GM12878 (cell line): ENCODE data around the gene ARL5C.

Experiments
- CBFB ChIP-seq: IDR thresholded peaks from 2 replicates; pipeline ENCODE4 v1.6.1; 2016; ENCODE audit warnings: antibody characterized with exemption, low read depth
- CTCF ChIP-seq, 3 experiments: IDR thresholded peaks in 2 of 3; conservative IDR thresholded peaks in 1 of 3; 2 replicates each; pipeline ENCODE4 v1.5.1; 2011; ENCODE audit warnings: low read depth in 3 of 3, low read length in 3 of 3, mild to moderate bottlenecking in 3 of 3, control low read depth in 2 of 3, moderate library complexity in 2 of 3, inconsistent platforms in 1 of 3, mixed read lengths in 1 of 3; ENCODE audit not compliant: control insufficient read depth in 2 of 3, insufficient read depth in 1 of 3; ENCODE audit errors: extremely low read depth in 1 of 3
- EP300 ChIP-seq, 2 experiments: fragments of 150-350 bp in 1 of 2; IDR thresholded peaks; 2 replicates each; pipeline ENCODE4 v1.6.1; 2011 to 2012; ENCODE audit warnings: low read depth in 2 of 2, low read length in 2 of 2, borderline replicate concordance in 1 of 2, improper control_type of control experiment in 1 of 2, inconsistent platforms in 1 of 2; ENCODE audit not compliant: control insufficient read depth in 1 of 2
- ETV6 ChIP-seq, 2 experiments: fragments of 450-650 bp in 1 of 2; IDR thresholded peaks in 1 of 2; conservative IDR thresholded peaks in 1 of 2; 2 replicates each; pipeline ENCODE4 v1.6.1; 2014; ENCODE audit warnings: antibody characterized with exemption in 1 of 2, borderline replicate concordance in 1 of 2, low read depth in 1 of 2, mild to moderate bottlenecking in 1 of 2, moderate library complexity in 1 of 2
- EZH2 ChIP-seq: IDR thresholded peaks from 2 replicates; pipeline ENCODE4 v1.6.1; 2012; ENCODE audit warnings: low read depth, mild to moderate bottlenecking, control low read depth, inconsistent platforms, low read length, borderline replicate concordance; ENCODE audit not compliant: control insufficient read depth
- FOXM1 ChIP-seq: IDR thresholded peaks from 2 replicates; pipeline ENCODE4 v1.6.1; 2012; ENCODE audit warnings: low read depth, mild to moderate bottlenecking, inconsistent platforms, low read length, moderate library complexity
- LARP7 ChIP-seq: fragments of 450-650 bp; IDR thresholded peaks from 2 replicates; pipeline ENCODE4 v1.6.1; 2017; ENCODE audit warnings: mild to moderate bottlenecking
- NFYA ChIP-seq: IDR thresholded peaks from 2 replicates; pipeline ENCODE4 v1.6.1; 2011; ENCODE audit warnings: low read depth, mild to moderate bottlenecking, low read length, improper control_type of control experiment, borderline replicate concordance
- POLR2A ChIP-seq: IDR thresholded peaks from 2 replicates; pipeline ENCODE4 v1.6.1; 2011; ENCODE audit warnings: low read depth, mild to moderate bottlenecking, low read length
- TCF12 ChIP-seq: IDR thresholded peaks from 2 replicates; pipeline ENCODE4 v1.6.1; 2011; ENCODE audit warnings: low read depth, mild to moderate bottlenecking, low read length
- ZNF592 ChIP-seq: fragments of 450-650 bp; IDR thresholded peaks from 2 replicates; pipeline ENCODE4 v1.6.1; 2017; ENCODE audit warnings: mild to moderate bottlenecking, moderate library complexity

GRCh38 chr17:39175695-39176093 lies 9.7 kb upstream of the ARL5C start:
- TF ChIP-seq CTCF (IDR thresholded peaks at IDR 0.05 in 2 of 3, conservative IDR thresholded peaks at IDR 0.05 in 1 of 3; ENCODE audit: control insufficient read depth in 2 of 3, extremely low read depth in 1 of 3, insufficient read depth in 1 of 3, low read depth in 3 of 3, low read length in 3 of 3), result no peak
- no peak for TF ChIP-seq LARP7
- no peak for TF ChIP-seq EZH2
- no peak for TF ChIP-seq TCF12
- no peak for TF ChIP-seq EP300 (IDR thresholded peaks at IDR 0.05; ENCODE audit: borderline replicate concordance in 1 of 2, control insufficient read depth in 1 of 2, low read depth in 2 of 2, low read length in 2 of 2)
- TF ChIP-seq NFYA, result no peak
- no peak for TF ChIP-seq FOXM1
- no peak for TF ChIP-seq CBFB
- TF ChIP-seq POLR2A, result no peak
- TF ChIP-seq ZNF592, result no peak
- no peak for TF ChIP-seq ETV6 (conservative IDR thresholded peaks at IDR 0.05 in 1 of 2, IDR thresholded peaks at IDR 0.05 in 1 of 2; ENCODE audit: borderline replicate concordance in 1 of 2, low read depth in 1 of 2)
